Measurements from ENCODE around the gene MCM5.

GRCh38 chr22:35424761-35425160 is 24.8 kb downstream of the MCM5 start:
- no peak for TF ChIP-seq RAD21 (IDR thresholded peaks at IDR 0.05)
- TF ChIP-seq CTCF (IDR thresholded peaks at IDR 0.05; ENCODE audit: low read depth, low read length, missing input control): no peak
- TF ChIP-seq REST (IDR thresholded peaks at IDR 0.05): no peak
- no peak for TF ChIP-seq YY1 (IDR thresholded peaks at IDR 0.05)
- no peak for TF ChIP-seq JUND (IDR thresholded peaks at IDR 0.05)
- no peak for TF ChIP-seq MAX (IDR thresholded peaks at IDR 0.05)
- TF ChIP-seq GABPA (IDR thresholded peaks at IDR 0.05 in 1 of 2, conservative IDR thresholded peaks at IDR 0.05 in 1 of 2): no peak
- no peak for TF ChIP-seq ZBTB33 (IDR thresholded peaks at IDR 0.05)
- TF ChIP-seq EGR1 (IDR thresholded peaks at IDR 0.05; ENCODE audit: low read depth in 2 of 2): no peak
- TF ChIP-seq FOXA1 (IDR thresholded peaks at IDR 0.05): no peak

Data from liver (tissue), 3 donors.